GM19372 (cell line): ENCODE measurements around the gene ECE2.

ENCODE experiments used
- ATAC-seq: cut with Tn5 transposase; IDR thresholded peaks from one replicate; pipeline ENCODE4 v1.9.1; 2021; ENCODE audit warnings: mild to moderate bottlenecking, low read depth, moderate library complexity; ENCODE audit not compliant: unreplicated experiment

ECE2 gene

DNA sequence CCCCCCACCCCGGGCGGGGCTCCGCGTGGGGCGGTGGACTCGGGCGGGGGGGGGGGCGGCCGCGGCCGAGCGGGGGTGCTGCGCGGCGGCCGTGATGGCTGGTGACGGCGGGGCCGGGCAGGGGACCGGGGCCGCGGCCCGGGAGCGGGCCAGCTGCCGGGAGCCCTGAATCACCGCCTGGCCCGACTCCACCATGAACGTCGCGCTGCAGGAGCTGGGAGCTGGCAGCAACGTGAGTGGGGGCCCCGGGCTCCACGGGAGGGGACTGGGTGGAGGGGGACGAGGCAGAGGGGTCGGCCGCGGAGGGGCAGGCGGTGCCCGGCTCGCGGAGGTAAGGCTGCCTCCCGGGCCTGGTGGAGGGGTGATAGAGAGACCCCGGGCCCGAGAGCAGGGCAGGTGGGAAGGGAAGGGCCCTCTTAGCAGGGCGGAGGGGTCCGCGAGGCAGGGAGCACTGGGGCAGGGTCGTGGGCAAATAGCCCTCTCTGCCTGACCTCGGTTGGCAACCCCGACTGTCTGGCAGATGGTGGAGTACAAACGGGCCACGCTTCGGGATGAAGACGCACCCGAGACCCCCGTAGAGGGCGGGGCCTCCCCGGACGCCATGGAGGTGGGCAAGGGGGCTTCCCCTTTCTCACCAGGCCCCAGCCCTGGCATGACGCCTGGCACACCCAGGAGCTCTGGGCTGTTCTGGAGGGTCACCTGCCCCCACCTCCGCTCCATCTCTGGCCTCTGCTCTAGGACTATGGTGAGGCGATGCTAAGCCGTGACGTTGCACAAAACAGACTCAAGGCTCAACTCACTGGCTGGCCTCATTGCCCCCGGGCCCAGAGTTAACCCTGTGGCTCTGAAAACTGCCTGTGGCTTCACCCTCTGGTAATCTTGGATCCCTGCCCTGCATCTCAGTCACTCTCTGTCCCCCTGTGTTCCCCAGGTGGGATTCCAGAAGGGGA, at the start of gene ECE2:
Gene ECE2 (plus strand): TSS at position 62 of the 950 bp plus-strand sequence. CDS start 132 bp downstream, at position 194.
- ATAC-seq: no peak

- no peak for ATAC-seq
These were observed 48.3 kb upstream of the ECE2 start for GRCh38 chr3:184227481-184227935.

DNA sequence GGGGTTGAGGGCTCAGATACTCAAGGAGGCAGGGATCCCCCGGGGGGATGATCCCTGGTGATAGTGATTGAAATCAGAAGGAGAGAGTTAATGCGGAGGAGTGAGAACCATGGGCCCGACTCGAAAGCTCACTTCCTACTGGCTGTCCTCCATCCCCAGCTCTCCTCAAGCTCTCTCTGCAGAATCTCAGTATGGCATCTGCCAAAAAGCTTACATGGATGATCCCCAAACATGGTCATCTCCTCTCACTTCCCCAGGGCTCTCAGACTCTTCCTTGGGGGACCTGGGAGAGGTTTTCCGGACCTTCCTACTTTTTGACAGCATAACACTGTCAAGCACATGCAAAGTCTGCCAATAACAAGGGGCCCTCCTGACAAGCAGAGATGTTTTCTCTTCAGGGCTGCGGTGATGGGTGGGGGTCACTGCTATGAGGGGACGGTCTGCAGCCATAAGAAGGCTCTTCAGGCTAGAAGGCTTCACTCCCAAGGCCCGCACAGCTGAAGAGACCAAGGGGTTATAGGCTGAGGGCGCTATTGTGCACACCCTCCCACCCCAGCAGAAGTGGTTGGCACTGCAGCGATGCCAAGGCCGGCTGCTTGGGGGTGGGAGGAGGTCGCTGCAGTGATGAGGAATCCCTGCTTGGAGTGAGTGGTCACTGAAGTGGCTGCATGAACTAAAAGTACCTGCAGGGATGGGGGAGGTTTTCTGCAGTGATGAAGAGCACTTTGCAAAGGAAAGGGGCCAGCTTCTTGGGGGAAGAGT, 47.3 kb upstream of the ECE2 start:
- no peak for ATAC-seq

GRCh38 chr3:184229394-184230080, 46.3 kb upstream of the ECE2 start, which contains the start of gene VWA5B2:
Gene VWA5B2, plus strand, starts transcription at chr3:184229585. Its CDS starts 944 bp downstream, at chr3:184230529.
- ATAC-seq: no peak

DNA sequence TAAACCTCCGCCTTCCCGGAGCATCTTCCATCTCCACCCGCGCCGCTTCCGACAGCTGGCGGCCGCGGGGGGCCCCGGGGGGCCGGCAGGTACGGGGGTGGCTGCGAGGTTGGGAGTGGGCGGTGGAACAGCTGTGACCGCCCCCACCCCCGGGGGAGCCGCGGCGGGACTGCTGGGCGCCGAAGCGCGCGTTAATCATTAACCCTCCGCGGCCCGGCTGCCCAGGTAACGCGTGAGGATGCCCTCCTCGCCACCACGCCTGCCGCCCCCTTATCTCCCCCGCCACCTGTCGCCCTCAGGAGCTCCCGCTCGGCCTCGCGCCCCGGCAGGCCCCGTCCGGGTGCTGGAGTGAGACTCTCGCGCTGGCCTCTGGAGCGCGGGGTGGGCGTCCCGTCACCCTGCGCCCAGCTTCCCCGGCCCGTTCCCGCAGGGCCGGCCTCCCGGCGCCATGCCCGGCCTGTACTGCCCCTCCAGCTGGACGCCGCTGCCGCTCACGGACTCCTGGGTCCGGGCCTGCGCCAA, 45.7 kb upstream of the ECE2 start:
- ATAC-seq: no peak

DNA sequence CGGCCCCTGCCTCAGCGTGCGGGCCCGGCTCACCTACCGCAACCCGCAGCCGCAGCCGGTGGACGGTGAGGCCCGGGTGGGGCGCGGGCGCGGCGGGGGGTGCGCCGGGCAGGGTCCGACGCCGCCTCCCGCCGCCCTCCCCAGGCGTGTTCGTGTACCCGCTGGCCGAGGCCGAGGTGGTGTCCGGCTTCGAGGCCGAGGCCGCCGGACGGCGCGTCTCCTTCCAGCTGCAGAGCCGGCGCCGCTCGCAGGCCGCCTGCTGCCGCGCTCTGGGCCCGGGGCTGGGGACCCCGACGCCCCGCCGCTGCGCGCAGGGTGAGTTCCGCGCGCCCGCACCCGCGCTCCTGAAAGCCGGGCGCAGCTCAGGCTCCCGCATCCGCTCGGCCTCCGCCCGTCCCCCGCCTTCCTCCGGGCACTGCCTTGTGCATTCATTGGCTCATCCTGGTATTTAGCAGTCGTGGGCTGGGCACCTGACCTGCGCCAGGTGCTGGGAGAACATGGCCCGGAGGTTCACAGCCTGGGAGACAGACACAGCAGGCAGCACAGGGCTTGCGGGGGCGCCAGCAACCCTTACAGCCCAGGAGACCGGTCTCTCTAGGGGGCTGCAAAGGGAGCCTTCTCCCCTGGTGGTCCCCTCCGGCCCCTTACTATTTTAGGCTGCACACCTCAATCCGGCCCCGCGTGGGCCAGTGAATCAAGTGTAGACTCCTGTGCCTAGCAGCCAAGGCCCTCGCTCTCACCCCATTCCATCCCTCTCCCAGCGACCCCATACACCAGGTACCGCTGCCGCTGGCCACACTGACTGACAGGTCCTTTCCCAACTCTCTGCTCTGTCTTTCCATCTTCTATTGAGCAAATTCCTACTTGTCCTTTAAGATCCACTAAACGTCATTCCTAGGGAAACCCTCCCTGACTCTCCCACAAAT, 45.0 kb upstream of the ECE2 start:
- no peak for ATAC-seq

DNA sequence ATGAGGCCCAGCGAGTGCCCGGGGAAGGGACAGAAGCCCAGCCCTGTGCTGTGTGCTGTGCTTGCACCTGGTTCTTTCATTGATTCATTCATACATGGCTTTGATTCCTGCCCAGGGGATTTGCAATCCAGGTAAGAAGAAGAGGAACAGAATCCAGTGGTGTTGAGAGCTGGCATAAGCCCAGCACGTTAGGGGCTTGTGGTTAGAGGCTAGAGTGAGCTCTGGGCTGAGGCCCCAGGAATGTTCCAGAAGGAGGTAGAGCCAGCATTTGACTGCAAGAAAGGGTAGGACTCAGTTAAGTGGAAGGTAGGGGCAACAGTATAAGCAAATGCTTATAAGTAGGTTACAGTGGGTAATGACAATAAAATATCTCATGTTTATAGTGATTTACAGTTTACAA, 44.2 kb upstream of the ECE2 start:
- ATAC-seq: no peak

DNA sequence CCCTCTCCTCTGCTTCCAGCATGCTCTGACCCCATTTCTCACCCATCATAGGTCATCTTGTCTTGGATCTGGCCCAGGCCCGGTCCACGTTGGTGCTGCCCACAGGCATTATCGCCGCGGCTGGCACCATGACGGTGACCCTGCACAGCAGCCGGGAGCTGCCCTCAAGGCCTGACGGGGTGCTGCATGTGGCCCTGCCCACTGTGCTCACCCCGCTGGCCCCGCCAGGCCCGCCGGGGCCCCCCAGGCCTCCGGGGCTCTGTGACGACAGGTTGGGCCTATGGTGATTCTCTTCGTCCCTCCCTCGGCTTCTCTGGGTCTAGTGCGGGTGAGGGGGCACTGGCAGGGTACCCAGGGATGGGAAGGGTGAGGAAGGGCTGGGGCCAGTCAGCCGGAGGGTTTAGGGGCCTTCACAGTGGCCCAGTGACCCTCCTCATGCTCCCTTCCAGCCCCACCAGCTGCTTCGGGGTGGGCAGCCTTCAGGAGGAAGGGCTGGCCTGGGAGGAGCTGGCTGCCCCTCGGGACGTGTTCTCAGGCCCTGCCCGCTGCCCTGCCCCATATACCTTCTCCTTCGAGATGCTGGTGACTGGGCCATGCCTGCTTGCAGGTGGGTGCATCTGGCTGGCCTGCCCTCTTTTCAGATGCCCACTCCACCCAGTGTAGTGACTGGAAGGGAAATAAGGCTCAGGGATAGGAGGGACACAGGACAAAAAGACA, 42.5 kb upstream of the ECE2 start:
- no peak for ATAC-seq

- no peak for ATAC-seq
These were observed 41.6 kb upstream of the ECE2 start for GRCh38 chr3:184234224-184234623.

GRCh38 chr3:184234671-184235380, 41.0 kb upstream of the ECE2 start:
- no peak for ATAC-seq

DNA sequence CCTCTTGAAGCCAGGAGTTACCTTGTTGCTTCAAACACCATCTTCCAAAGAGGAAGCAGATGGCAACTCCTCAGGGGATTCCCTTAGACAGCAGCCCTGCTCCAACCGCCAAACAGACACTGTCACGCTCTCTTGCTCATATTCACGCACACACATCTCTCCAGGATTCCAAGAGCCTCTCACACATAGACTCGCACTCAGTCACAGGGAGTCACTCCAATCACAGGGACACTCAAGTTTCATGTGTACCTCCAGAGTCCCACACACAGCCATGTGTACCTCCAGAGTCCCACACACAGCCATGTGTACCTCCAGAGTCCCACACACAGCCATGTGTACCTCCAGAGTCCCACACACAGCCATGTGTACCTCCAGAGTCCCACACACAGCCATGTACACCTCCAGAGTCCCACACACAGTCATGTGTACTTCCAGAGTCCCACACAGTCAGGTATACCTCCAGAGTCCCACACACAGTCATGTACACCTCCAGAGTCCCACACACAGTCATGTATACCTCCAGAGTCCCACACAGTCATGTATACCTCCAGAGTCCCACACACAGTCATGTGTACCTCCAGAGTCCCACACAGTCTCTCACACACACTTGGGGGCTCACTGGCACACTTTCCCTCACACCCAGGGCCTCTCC, 40.3 kb upstream of the ECE2 start:
- ATAC-seq: no peak

GRCh38 chr3:184236033-184236410, 39.8 kb upstream of the ECE2 start:
- no peak for ATAC-seq

DNA sequence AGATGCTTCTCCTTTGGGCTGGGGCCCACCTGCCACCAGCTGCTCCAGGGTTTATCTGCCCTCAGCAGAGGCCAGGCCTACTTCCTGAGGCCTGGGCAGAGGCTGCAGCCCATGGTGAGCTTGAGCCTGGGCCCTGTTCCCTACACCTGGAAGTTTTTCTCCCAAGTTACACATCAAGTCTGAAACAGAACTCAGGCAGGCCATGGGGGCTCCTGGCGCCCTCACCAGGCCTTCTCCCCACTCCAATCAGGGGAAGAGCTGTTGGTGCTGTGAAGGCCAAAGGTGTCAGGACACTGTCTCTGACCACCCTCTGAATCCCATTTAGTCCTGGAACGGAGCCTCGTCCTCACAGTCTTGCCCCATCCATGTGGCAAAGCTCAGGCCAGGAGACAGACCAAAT, 39.2 kb upstream of the ECE2 start:
- no peak for ATAC-seq

GRCh38 chr3:184237211-184237610, 38.6 kb upstream of the ECE2 start:
- no peak for ATAC-seq

- ATAC-seq: no peak
These were observed 38.0 kb upstream of the ECE2 start for GRCh38 chr3:184237807-184238206.

DNA sequence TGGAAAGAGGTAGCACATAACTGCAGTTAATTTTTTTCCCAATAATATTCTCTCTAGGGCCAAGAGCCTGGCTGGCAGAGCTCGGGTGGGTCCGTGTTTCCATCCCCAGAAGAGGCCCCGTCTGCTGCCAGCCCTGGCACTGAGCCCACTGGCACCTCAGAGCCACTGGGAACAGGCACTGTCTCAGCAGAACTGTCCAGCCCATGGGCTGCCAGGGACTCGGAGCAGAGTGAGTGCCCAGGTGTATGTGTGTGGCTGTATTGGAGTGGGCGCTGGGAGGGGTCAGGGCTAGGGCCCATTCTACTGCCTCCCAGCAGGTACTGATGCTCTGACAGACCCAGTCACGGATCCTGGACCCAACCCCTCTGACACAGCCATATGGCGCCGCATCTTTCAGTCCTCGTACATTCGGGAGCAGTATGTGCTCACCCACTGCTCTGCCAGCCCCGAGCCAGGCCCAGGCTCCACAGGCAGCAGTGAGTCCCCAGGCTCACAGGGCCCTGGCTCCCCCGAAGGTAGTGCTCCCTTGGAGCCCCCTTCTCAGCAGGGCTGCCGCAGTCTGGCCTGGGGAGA, 37.5 kb upstream of the ECE2 start:
- no peak for ATAC-seq

DNA sequence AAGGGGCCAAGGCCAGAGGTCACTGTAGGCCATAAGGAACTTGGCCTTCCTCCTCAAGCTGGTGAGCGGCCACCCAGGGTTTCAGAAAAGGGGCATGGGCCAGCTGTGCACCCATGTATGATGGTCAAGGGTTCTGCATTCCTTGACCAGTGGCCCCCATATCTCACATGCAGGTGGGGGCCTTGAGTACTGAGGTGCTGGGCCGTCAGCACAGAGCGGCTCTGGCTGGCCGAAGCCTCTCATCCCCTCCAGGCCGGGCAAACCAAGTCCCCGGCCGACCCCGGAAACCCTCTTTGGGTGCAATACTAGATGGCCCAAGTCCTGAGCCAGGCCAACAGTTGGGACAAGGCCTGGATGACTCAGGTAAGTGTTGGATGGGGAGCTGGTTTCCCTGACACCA, 36.6 kb upstream of the ECE2 start:
- ATAC-seq: no peak
